Fibroblast of lung (primary cell): Measurements from ENCODE around the gene ZSCAN5C. TPM values are rescaled to one million over a fixed set of nuclear protein-coding genes. Genes with fewer than 3 reads are reported as not detected.
A peak's percentile ranks its signal among the peaks of the same experiment; 100 is the strongest.

Source experiments
- DNase-seq, 2 donors: peaks; one replicate each; pipeline versions ENCODE4 v3.0.0 to v3.0.0-alpha.2; 2010; ENCODE audit warnings: low read depth in 2 of 2
- H2AFZ ChIP-seq: 2 replicates; pipeline ENCODE4 v1.5.1; 2012; ENCODE audit warnings: low read length, control low read depth, inconsistent platforms
- H3K27ac ChIP-seq: 2 replicates; pipeline ENCODE4 v1.5.1; 2011; ENCODE audit warnings: low read length, control low read depth; ENCODE audit not compliant: insufficient read depth
- H3K27me3 ChIP-seq: 2 replicates; pipeline ENCODE4 v1.5.1; 2011; ENCODE audit warnings: mild to moderate bottlenecking, low read length; ENCODE audit not compliant: control insufficient read depth, insufficient read depth
- H3K36me3 ChIP-seq: 2 replicates; pipeline ENCODE4 v1.5.1; 2011; ENCODE audit warnings: low read length; ENCODE audit not compliant: control insufficient read depth, insufficient read depth
- H3K4me1 ChIP-seq: 2 replicates; pipeline ENCODE4 v1.5.1; 2011; ENCODE audit warnings: low read length; ENCODE audit not compliant: control insufficient read depth, insufficient read depth; ENCODE audit errors: extremely low read depth
- H3K4me2 ChIP-seq: 2 replicates; pipeline ENCODE4 v1.5.1; 2011; ENCODE audit warnings: low read length, control low read depth; ENCODE audit not compliant: insufficient read depth; ENCODE audit errors: extremely low read depth
- H3K4me3 ChIP-seq, 4 experiments: fragments of 200-600 bp in 1 of 4; sonication (generic) in 1 of 4; replicated peaks in 1 of 4; 2 replicates each; pipeline ENCODE4 v1.5.1; 2011 to 2016; ENCODE audit warnings: low read length in 4 of 4, low read depth in 3 of 4, mild to moderate bottlenecking in 3 of 4, control low read depth in 2 of 4, inconsistent platforms in 1 of 4, mixed read lengths in 1 of 4; ENCODE audit not compliant: insufficient read depth in 1 of 4; ENCODE audit errors: control extremely low read depth in 1 of 4
- H3K79me2 ChIP-seq: 2 replicates; pipeline ENCODE4 v1.5.1; 2012; ENCODE audit warnings: mild to moderate bottlenecking, low read length, inconsistent platforms; ENCODE audit not compliant: control insufficient read depth, insufficient read depth
- H3K9ac ChIP-seq: 2 replicates; pipeline ENCODE4 v1.5.1; 2011; ENCODE audit warnings: mild to moderate bottlenecking, low read length, control low read depth; ENCODE audit not compliant: insufficient read depth
- H3K9me3 ChIP-seq: 2 replicates; pipeline ENCODE4 v1.5.1; 2012; ENCODE audit warnings: low read depth, low read length; ENCODE audit not compliant: control insufficient read depth, insufficient read depth
- H4K20me1 ChIP-seq: 2 replicates; pipeline ENCODE4 v1.5.1; 2011; ENCODE audit warnings: low read length; ENCODE audit not compliant: control insufficient read depth, insufficient read depth; ENCODE audit errors: extremely low read depth
- CTCF ChIP-seq, 2 donors: IDR thresholded peaks in 1 of 2; conservative IDR thresholded peaks in 1 of 2; 1 replicate in 1 of 2; 2 replicates in 1 of 2; pipeline ENCODE4 v1.5.1; 2011 to 2012; ENCODE audit warnings: low read length in 2 of 2, control low read depth in 1 of 2, inconsistent platforms in 1 of 2, low read depth in 1 of 2, mild to moderate bottlenecking in 1 of 2
- EZH2 ChIP-seq: IDR thresholded peaks from 2 replicates; pipeline ENCODE4 v1.5.1; 2012; ENCODE audit warnings: low read length, control low read depth, mild to moderate bottlenecking; ENCODE audit errors: missing control alignments
- polyA plus RNA-seq, 2 donors: library from polyadenylated mRNA; depleted of rRNA in 1 of 2; stranded (reverse) in 1 of 2; unstranded in 1 of 2; fragments of >200 nt; gene quantifications; 2 replicates each; pipeline ENCODE4 v1.2.1, GENCODE V29; 2011 to 2012; ENCODE audit warnings: missing spikeins in 1 of 2
- total RNA-seq: library from RNA; depleted of rRNA; stranded (reverse); fragments of >200 nt; gene quantifications from 2 replicates; pipeline ENCODE4 v1.2.1, GENCODE V29; 2014

Gene ZSCAN5C
- total and polyA plus RNA-seq, 2 donors (not counting 1 experiment from before 2014, with no cell fraction given): not detected

GRCh38 chr19:56252699-56253422, 50.8 kb downstream of the ZSCAN5C start:
- no peaks in the 10 kb centered on the region for H3K4me1 ChIP-seq
- H4K20me1 ChIP-seq: no peaks in the 10 kb centered on the region
- peak overlapping the region; percentile 86 for H2AFZ ChIP-seq
- peak; percentile 62 to 77 for DNase-seq
- TF ChIP-seq CTCF (conservative IDR thresholded peaks at IDR 0.05 in 1 of 2, IDR thresholded peaks at IDR 0.05 in 1 of 2; ENCODE audit: low read depth in 1 of 2, low read length in 2 of 2): peak; percentile 83 to 89
- no peak for TF ChIP-seq EZH2
- no peak overlapping the region for H3K4me2 ChIP-seq
- H3K27me3 ChIP-seq: no peaks in the 10 kb centered on the region
- no peak overlapping the region for H3K4me3 ChIP-seq
- H3K9ac ChIP-seq: no peak overlapping the region
- no peak overlapping the region for H3K27ac ChIP-seq
- no peaks in the 10 kb centered on the region for H3K36me3 ChIP-seq
- no peaks in the 10 kb centered on the region for H3K79me2 ChIP-seq
- H3K9me3 ChIP-seq: no peaks in the 10 kb centered on the region

GRCh38 chr19:56253737-56254136, 51.7 kb downstream of the ZSCAN5C start:
- Histone ChIP-seq H3K4me3 (no peak overlapping the region), H3K4me1 (no peaks in the 10 kb centered on the region), H3K27ac (no peak overlapping the region), H3K79me2 (no peaks in the 10 kb centered on the region), H3K36me3 (no peaks in the 10 kb centered on the region), H3K4me2 (no peak overlapping the region), H2AFZ (no peak overlapping the region), H3K9me3 (no peaks in the 10 kb centered on the region), H3K27me3 (no peaks in the 10 kb centered on the region), H4K20me1 (no peaks in the 10 kb centered on the region), H3K9ac (no peak overlapping the region)
- peak; percentile 51 to 74 for DNase-seq
- TF ChIP-seq CTCF (conservative IDR thresholded peaks at IDR 0.05 in 1 of 2, IDR thresholded peaks at IDR 0.05 in 1 of 2; ENCODE audit: low read depth in 1 of 2, low read length in 2 of 2) (peak in 1 of 2 donors; percentile 41), EZH2 (no peak)

GRCh38 chr19:56258272-56258671, 56.2 kb downstream of the ZSCAN5C start:
- no peaks in the 10 kb centered on the region for H3K9me3 ChIP-seq
- no peak for DNase-seq
- no peaks in the 10 kb centered on the region for H3K36me3 ChIP-seq
- TF ChIP-seq EZH2 (no peak), CTCF (conservative IDR thresholded peaks at IDR 0.05 in 1 of 2, IDR thresholded peaks at IDR 0.05 in 1 of 2; ENCODE audit: low read depth in 1 of 2, low read length in 2 of 2) (no peak)
- no peaks in the 10 kb centered on the region for H4K20me1 ChIP-seq
- H3K27me3 ChIP-seq: no peaks in the 10 kb centered on the region
- H2AFZ ChIP-seq: no peak overlapping the region
- H3K4me3 ChIP-seq: no peak overlapping the region
- H3K9ac ChIP-seq: no peak overlapping the region
- H3K79me2 ChIP-seq: no peaks in the 10 kb centered on the region
- H3K4me1 ChIP-seq: no peaks in the 10 kb centered on the region
- no peak overlapping the region for H3K4me2 ChIP-seq
- H3K27ac ChIP-seq: no peak overlapping the region

Other genes with a start within 250 kb of the ZSCAN5C start
- not detected in 2 replicates for gene NLRP5, start 215.5 kb upstream of the ZSCAN5C start, total RNA-seq
- not detected in 2 replicates for gene NLRP5, start 215.5 kb upstream of the ZSCAN5C start, polyA plus RNA-seq
- 28.7 and 28.8 TPM in 2 replicates for gene ZNF787, start 81.0 kb upstream of the ZSCAN5C start, total RNA-seq
- 2.6 and 2.9 TPM in 2 replicates for gene ZNF787, start 81.0 kb upstream of the ZSCAN5C start, polyA plus RNA-seq
- 12.3 and 17.5 TPM in 2 replicates for gene ZNF444, start 61.0 kb upstream of the ZSCAN5C start, total RNA-seq
- gene ZNF444, start 61.0 kb upstream of the ZSCAN5C start, polyA plus RNA-seq: 6.4 and 7.4 TPM in 2 replicates
- gene GALP, start 26.3 kb upstream of the ZSCAN5C start, total RNA-seq: not detected in 2 replicates
- gene GALP, start 26.3 kb upstream of the ZSCAN5C start, polyA plus RNA-seq: not detected in 2 replicates
- gene ZSCAN5B, start 4.5 kb upstream of the ZSCAN5C start, total RNA-seq: not detected in 2 replicates
- gene ZSCAN5B, start 4.5 kb upstream of the ZSCAN5C start, polyA plus RNA-seq: not detected in 2 replicates
- not detected in 2 replicates for gene EDDM13, start 70.5 kb downstream of the ZSCAN5C start, total RNA-seq
- not detected in 2 replicates for gene EDDM13, start 70.5 kb downstream of the ZSCAN5C start, polyA plus RNA-seq
- gene ZSCAN5A, start 112.6 kb downstream of the ZSCAN5C start, total RNA-seq: 5.9 and 6.3 TPM in 2 replicates
- gene ZSCAN5A, start 112.6 kb downstream of the ZSCAN5C start, polyA plus RNA-seq: 5.3 and 5.5 TPM in 2 replicates
- gene ZNF582, start 191.3 kb downstream of the ZSCAN5C start, total RNA-seq: 4.1 and 4.8 TPM in 2 replicates
- gene ZNF582, start 191.3 kb downstream of the ZSCAN5C start, polyA plus RNA-seq: 2.9 and 3.0 TPM in 2 replicates
- gene ZNF583, start 202.1 kb downstream of the ZSCAN5C start, total RNA-seq: 5.4 TPM in 2 replicates
- gene ZNF583, start 202.1 kb downstream of the ZSCAN5C start, polyA plus RNA-seq: 4.3 and 5.0 TPM in 2 replicates